H1 (cell line): Measurements from ENCODE around the gene CCDC78. TPM values are rescaled to one million over a fixed set of nuclear protein-coding genes. Genes with fewer than 3 reads are reported as not detected.

Experiments used
- RXRA ChIP-seq: IDR thresholded peaks from 2 replicates; pipeline ENCODE4 v1.6.1; 2011; ENCODE audit warnings: low read depth, mild to moderate bottlenecking, low read length, moderate library complexity; ENCODE audit not compliant: insufficient read depth
- polyA plus RNA-seq, 7 experiments: library from polyadenylated mRNA; depleted of rRNA in 3 of 7; stranded (reverse) in 5 of 7; unstranded in 2 of 7; fragments of >200 nt in 5 of 7; fragments of 200-250 nt in 2 of 7; gene quantifications; 1 replicate in 5 of 7; 2 replicates in 1 of 7; 4 replicates in 1 of 7; pipeline versions ENCODE4 v1.2.1 to v1.2.3, GENCODE V29; 2011 to 2013; ENCODE audit warnings: missing spikeins in 2 of 7, mixed read lengths in 2 of 7
- total RNA-seq: library from RNA; stranded (reverse); fragmentation: NEBNext Ultra II Directional; extraction: Animal tissue kit (Norgen Biotek cat#: 25700); gene quantifications from 2 replicates; pipeline ENCODE4 v1.2.1, GENCODE V29; 2021

CCDC78 gene
- total and polyA plus RNA-seq, 2 of the 8 experiments (the other 6 are each of a cell fraction or from before 2014, with no cell fraction given) = 7.1 to 8.5 TPM

DNA sequence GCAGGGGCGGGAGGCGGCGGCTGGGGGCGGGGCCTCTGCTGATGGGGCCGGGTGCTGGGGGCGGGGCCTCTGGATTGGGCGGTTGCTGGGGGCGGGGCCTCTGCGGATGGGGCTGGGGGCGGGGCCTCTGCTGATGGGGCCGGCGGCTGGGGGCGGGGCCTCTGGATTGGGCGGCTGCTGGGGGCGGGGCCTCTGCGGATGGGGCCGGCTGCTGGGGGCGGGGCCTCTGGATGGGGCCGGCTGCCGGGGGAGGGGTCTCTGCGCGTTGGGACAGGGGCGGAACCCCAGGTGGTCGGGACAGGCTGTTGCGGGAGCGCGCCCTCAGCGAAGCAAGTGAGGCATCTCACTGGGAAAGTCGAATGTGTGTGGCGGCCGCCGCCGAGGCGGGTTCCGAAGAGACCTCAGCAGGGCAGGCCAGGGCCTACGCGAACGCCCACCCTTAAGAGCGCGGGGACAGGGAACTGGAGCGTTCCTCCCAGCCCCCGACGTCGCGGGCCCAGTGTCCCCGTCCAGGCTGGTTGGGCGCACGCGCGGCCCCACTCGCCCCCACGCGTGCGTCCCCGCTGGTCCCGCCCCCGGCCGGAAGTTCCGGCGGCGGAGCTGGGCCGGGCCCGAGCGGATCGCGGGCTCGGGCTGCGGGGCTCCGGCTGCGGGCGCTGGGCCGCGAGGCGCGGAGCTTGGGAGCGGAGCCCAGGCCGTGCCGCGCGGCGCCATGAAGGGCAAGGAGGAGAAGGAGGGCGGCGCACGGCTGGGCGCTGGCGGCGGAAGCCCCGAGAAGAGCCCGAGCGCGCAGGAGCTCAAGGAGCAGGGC lies 46.2 kb downstream of the CCDC78 start, which contains the start of gene STUB1 (continued):
- TF ChIP-seq RXRA = no peak
